GM23338 (cell line): ENCODE data around the gene SLC35F1. TPM values are rescaled to one million over a fixed set of nuclear protein-coding genes. Genes with fewer than 3 reads are reported as not detected.

Experiments used
- ATAC-seq: fragments of 200-7000 bp; cut with Tn5 transposase; 3 replicates; pipeline ENCODE4 v1.9.1; 2020
- DNase-seq: peaks from one replicate; pipeline ENCODE4 v3.0.0-alpha.2; 2015; ENCODE audit warnings: low spot score
- H2AFZ ChIP-seq: fragments of 200-600 bp; sonication (generic); 2 replicates; pipeline ENCODE4 v1.8.0; 2016; ENCODE audit warnings: antibody characterized with exemption, mild to moderate bottlenecking, moderate library complexity
- H3F3A ChIP-seq: fragments of 200-600 bp; sonication (generic); replicated peaks from 2 replicates; pipeline ENCODE4 v1.8.0; 2017; ENCODE audit warnings: antibody characterized with exemption, mixed run types, low read depth
- H3K27ac ChIP-seq: fragments of 200-600 bp; sonication (generic); 2 replicates; pipeline ENCODE4 v1.6.1; 2016; ENCODE audit warnings: low read depth
- H3K27me3 ChIP-seq: fragments of 200-600 bp; sonication (generic); 2 replicates; pipeline ENCODE4 v1.8.0; 2016; ENCODE audit warnings: mild to moderate bottlenecking, mixed run types, moderate library complexity; ENCODE audit not compliant: insufficient read depth
- H3K36me3 ChIP-seq: fragments of 200-600 bp; sonication (generic); 2 replicates; pipeline ENCODE4 v1.8.0; 2016; ENCODE audit warnings: mild to moderate bottlenecking; ENCODE audit not compliant: insufficient read depth
- H3K4me1 ChIP-seq: fragments of 200-600 bp; sonication (generic); 2 replicates; pipeline ENCODE4 v1.8.0; 2016; ENCODE audit warnings: mild to moderate bottlenecking, moderate library complexity; ENCODE audit not compliant: insufficient read depth
- H3K4me2 ChIP-seq: fragments of 200-600 bp; sonication (generic); 2 replicates; pipeline ENCODE4 v1.7.1; 2017; ENCODE audit warnings: mixed run types
- H3K4me3 ChIP-seq: fragments of 200-600 bp; sonication (generic); 2 replicates; pipeline ENCODE4 v1.6.1; 2016; ENCODE audit warnings: mixed run types
- H3K79me2 ChIP-seq: fragments of 200-600 bp; sonication (generic); replicated peaks from 2 replicates; pipeline ENCODE4 v1.8.0; 2017; ENCODE audit warnings: mild to moderate bottlenecking; ENCODE audit not compliant: insufficient read depth
- H3K9me2 ChIP-seq: fragments of 200-600 bp; sonication (generic); 2 replicates; pipeline ENCODE4 v1.8.0; 2017; ENCODE audit not compliant: insufficient read depth
- H4K20me1 ChIP-seq: fragments of 200-600 bp; sonication (generic); replicated peaks from 2 replicates; pipeline ENCODE4 v1.8.0; 2017; ENCODE audit warnings: mild to moderate bottlenecking; ENCODE audit not compliant: insufficient read depth
- H3K27ac Mint-ChIP-seq: 2 replicates; pipeline ENCODE4 v1.8.0; 2020; ENCODE audit warnings: inconsistent platforms, mild to moderate bottlenecking, moderate library complexity, mixed read lengths
- H3K27me3 Mint-ChIP-seq: 3 replicates; pipeline ENCODE4 v1.8.0; 2022; ENCODE audit warnings: low read depth, mild to moderate bottlenecking, moderate library complexity, mixed read lengths, inconsistent platforms; ENCODE audit not compliant: insufficient read depth, poor library complexity
- H3K36me3 Mint-ChIP-seq: 3 replicates; pipeline ENCODE4 v1.8.0; 2021; ENCODE audit warnings: low read depth, mild to moderate bottlenecking, inconsistent platforms, moderate library complexity, mixed read lengths
- H3K4me1 Mint-ChIP-seq: 3 replicates; pipeline ENCODE4 v1.8.0; 2020; ENCODE audit warnings: mild to moderate bottlenecking, inconsistent platforms, mixed read lengths
- H3K4me3 Mint-ChIP-seq: 3 replicates; pipeline ENCODE4 v1.8.0; 2021; ENCODE audit warnings: moderate library complexity, mild to moderate bottlenecking, inconsistent platforms, mixed read lengths
- H3K9me3 Mint-ChIP-seq: 3 replicates; pipeline ENCODE4 v1.8.0; 2020; ENCODE audit warnings: moderate library complexity, mild to moderate bottlenecking, inconsistent platforms, mixed read lengths
- CREB1 ChIP-seq: fragments of 250-450 bp; sonication (Bioruptor Pico); IDR thresholded peaks from 2 replicates; pipeline ENCODE4 v1.5.0; 2020; ENCODE audit warnings: low read depth, mild to moderate bottlenecking, moderate library complexity
- CTCF ChIP-seq, 2 experiments: fragments of 200-600 bp in 1 of 2; sonication (generic) in 1 of 2; conservative IDR thresholded peaks; 2 replicates each; pipeline versions ENCODE4 v1.5.1 to v1.6.1; 2016 to 2017; ENCODE audit warnings: antibody characterized with exemption in 2 of 2, low read depth in 2 of 2, mild to moderate bottlenecking in 2 of 2, moderate library complexity in 1 of 2
- ETS1 ChIP-seq: IDR thresholded peaks from 2 replicates; pipeline ENCODE4 v1.6.1; 2016; ENCODE audit warnings: antibody characterized with exemption
- EZH2 ChIP-seq: fragments of 200-600 bp; sonication (generic); IDR thresholded peaks from one replicate; pipeline ENCODE4 v1.8.0; 2017; ENCODE audit warnings: antibody characterized with exemption, mild to moderate bottlenecking, low read depth; ENCODE audit not compliant: unreplicated experiment
- EZH2phosphoT487 ChIP-seq: fragments of 200-600 bp; sonication (generic); IDR thresholded peaks from one replicate; pipeline ENCODE4 v1.8.1; 2018; ENCODE audit warnings: antibody characterized with exemption; ENCODE audit not compliant: unreplicated experiment
- JUNB ChIP-seq: IDR thresholded peaks from one replicate; pipeline ENCODE4 v1.6.1; 2016; ENCODE audit warnings: antibody characterized with exemption; ENCODE audit not compliant: unreplicated experiment
- NANOG ChIP-seq: IDR thresholded peaks from 2 replicates; pipeline ENCODE4 v1.6.1; 2016; ENCODE audit warnings: antibody characterized with exemption, borderline replicate concordance
- POLR2AphosphoS5 ChIP-seq: IDR thresholded peaks from 2 replicates; pipeline ENCODE4 v1.6.1; 2016; ENCODE audit warnings: antibody characterized with exemption, low read depth
- REST ChIP-seq: IDR thresholded peaks from one replicate; pipeline ENCODE4 v1.6.1; 2018; ENCODE audit warnings: antibody characterized with exemption; ENCODE audit not compliant: unreplicated experiment
- STAT1 ChIP-seq: IDR thresholded peaks from one replicate; pipeline ENCODE4 v1.6.1; 2016; ENCODE audit warnings: antibody characterized with exemption; ENCODE audit not compliant: unreplicated experiment
- ZNF114 ChIP-seq: fragments of 250-450 bp; sonication (Bioruptor Pico); IDR thresholded peaks from 2 replicates; pipeline ENCODE4 v1.5.0; 2020; ENCODE audit warnings: mild to moderate bottlenecking, moderate library complexity
- ZNF331 ChIP-seq: fragments of 250-450 bp; sonication (Bioruptor Pico); IDR thresholded peaks from 2 replicates; pipeline ENCODE4 v1.5.0; 2020; ENCODE audit warnings: low read depth, mild to moderate bottlenecking, moderate library complexity
- ZNF462 ChIP-seq: fragments of 250-450 bp; sonication (Bioruptor Pico); IDR thresholded peaks from 2 replicates; pipeline ENCODE4 v1.5.0; 2020; ENCODE audit warnings: mild to moderate bottlenecking, moderate library complexity
- polyA plus RNA-seq: library from polyadenylated mRNA; unstranded; fragments of >200 nt; fragmentation: Nextera tagmentation; extraction: Ambion mirVana; gene quantifications from 2 replicates; pipeline ENCODE4 v1.2.1, GENCODE V29; 2016
- total RNA-seq: library from RNA; depleted of rRNA; stranded (reverse); fragments of >200 nt; shearing (Covaris generic); gene quantifications from 2 replicates; pipeline ENCODE4 v1.2.3, GENCODE V29; 2014

SLC35F1 gene
- total and polyA plus RNA-seq, 2 experiments from 2014 or later, result 3.0 to 10.3 TPM

GRCh38 chr6:118200160-118200559, 293.1 kb downstream of the SLC35F1 start:
- Mint-ChIP-seq H3K4me3 (no peak overlapping the region), H3K9me3 (no peaks in the 10 kb centered on the region), H3K36me3 (no peaks in the 10 kb centered on the region), H3K27ac (no peak overlapping the region), H3K27me3 (no peaks in the 10 kb centered on the region), H3K4me1 (peaks cover 32% of the 10 kb centered on the region)
- DNase-seq (no peak), ATAC-seq (no peak)
- TF ChIP-seq ZNF331 (CRISPR knock-in tag), result no peak
- no peak for TF ChIP-seq POLR2AphosphoS5
- no peak for TF ChIP-seq ZNF114
- no peak for TF ChIP-seq ZNF462 (CRISPR knock-in tag)
- no peak for TF ChIP-seq CTCF (conservative IDR thresholded peaks at IDR 0.05; ENCODE audit: low read depth in 2 of 2)
- no peak for TF ChIP-seq CREB1 (CRISPR knock-in tag)
- no peak for TF ChIP-seq EZH2phosphoT487
- no peak for TF ChIP-seq JUNB
- no peak for TF ChIP-seq STAT1
- TF ChIP-seq EZH2, result no peak
- TF ChIP-seq NANOG, result no peak
- TF ChIP-seq ETS1, result no peak
- TF ChIP-seq REST, result no peak
- Histone ChIP-seq H3K27ac (no peak overlapping the region), H3K79me2 (no peaks in the 10 kb centered on the region), H3K4me2 (no peak overlapping the region), H3K4me1 (peaks cover 22% of the 10 kb centered on the region), H3K27me3 (no peaks in the 10 kb centered on the region), H3K36me3 (no peaks in the 10 kb centered on the region), H4K20me1 (no peaks in the 10 kb centered on the region), H3K9me2 (0 out of 2 replicates have a peak, but pooled peaks cover 4% of the 10 kb centered on the region), H3K4me3 (no peak overlapping the region), H2AFZ (no peak overlapping the region), H3F3A (no peaks in the 10 kb centered on the region)
